Prostate gland (tissue), 2 donors: ENCODE measurements around the gene NID1.

ENCODE experiments used
- POLR2A ChIP-seq: fragments of 450-650 bp; IDR thresholded peaks from one replicate; pipeline ENCODE4 v1.6.1; 2016; ENCODE audit warnings: antibody characterized with exemption, mild to moderate bottlenecking
- TF ChIP-seq, protein P1 (sequence below), 4 experiments: fragments of 200-600 bp in 2 of 4; fragments of 450-650 bp in 2 of 4; sonication (generic) in 2 of 4; IDR thresholded peaks; 1 replicate in 3 of 4; 2 replicates in 1 of 4; pipeline ENCODE4 v1.5.1; 2016 to 2019; ENCODE audit warnings: antibody characterized with exemption in 4 of 4, mild to moderate bottlenecking in 2 of 4, moderate library complexity in 2 of 4

DNA sequence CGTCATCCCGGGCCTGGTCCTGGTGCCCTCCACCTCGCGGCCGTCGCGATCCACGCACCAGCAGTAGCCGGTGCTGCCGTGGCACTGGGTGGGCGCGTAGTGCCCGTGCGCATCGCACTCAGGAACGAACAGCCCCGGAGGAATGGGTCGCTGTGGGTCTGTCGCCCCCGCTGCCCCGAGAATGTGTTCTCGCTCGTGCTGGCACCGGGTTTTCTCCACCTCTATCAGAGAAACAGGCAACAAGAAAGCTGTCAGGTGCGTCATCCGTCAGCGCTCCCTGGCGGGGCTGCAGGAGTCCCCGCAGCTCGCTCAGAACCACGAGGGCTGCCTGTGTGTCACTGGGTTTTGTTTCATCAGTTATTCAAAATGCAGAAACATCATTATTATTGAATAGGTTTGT is 71.2 kb downstream of the NID1 start:
- TF ChIP-seq, protein P1, sequence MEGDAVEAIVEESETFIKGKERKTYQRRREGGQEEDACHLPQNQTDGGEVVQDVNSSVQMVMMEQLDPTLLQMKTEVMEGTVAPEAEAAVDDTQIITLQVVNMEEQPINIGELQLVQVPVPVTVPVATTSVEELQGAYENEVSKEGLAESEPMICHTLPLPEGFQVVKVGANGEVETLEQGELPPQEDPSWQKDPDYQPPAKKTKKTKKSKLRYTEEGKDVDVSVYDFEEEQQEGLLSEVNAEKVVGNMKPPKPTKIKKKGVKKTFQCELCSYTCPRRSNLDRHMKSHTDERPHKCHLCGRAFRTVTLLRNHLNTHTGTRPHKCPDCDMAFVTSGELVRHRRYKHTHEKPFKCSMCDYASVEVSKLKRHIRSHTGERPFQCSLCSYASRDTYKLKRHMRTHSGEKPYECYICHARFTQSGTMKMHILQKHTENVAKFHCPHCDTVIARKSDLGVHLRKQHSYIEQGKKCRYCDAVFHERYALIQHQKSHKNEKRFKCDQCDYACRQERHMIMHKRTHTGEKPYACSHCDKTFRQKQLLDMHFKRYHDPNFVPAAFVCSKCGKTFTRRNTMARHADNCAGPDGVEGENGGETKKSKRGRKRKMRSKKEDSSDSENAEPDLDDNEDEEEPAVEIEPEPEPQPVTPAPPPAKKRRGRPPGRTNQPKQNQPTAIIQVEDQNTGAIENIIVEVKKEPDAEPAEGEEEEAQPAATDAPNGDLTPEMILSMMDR (IDR thresholded peaks at IDR 0.05), result no peak
- TF ChIP-seq POLR2A, result no peak
